GM19455 (cell line): ENCODE data around the gene CD248.
"Not testable (repeated sequence)": the region's sequence is repeated elsewhere in the genome, so short reads cannot be mapped to it uniquely, and the experiment has no call there.

Experiments
- ATAC-seq: cut with Tn5 transposase; IDR thresholded peaks from one replicate; pipeline ENCODE4 v1.9.1; 2021; ENCODE audit not compliant: unreplicated experiment

The CD248 gene

GRCh38 chr11:66316849-66317251 is at the start of gene CD248:
CD248 (minus strand) TSS chr11:66317044; CDS start chr11:66317027, 17 bp downstream.
- ATAC-seq: no peak

- no peak for ATAC-seq
These were observed 49.1 kb upstream of the CD248 start for GRCh38 chr11:66365711-66366619.

GRCh38 chr11:66365166-66365565 is 48.3 kb upstream of the CD248 start:
- no peak for ATAC-seq

GRCh38 chr11:66363805-66364535 is 47.1 kb upstream of the CD248 start:
- no peak for ATAC-seq

GRCh38 chr11:66363187-66363601 is 46.4 kb upstream of the CD248 start:
- no peak for ATAC-seq

GRCh38 chr11:66362481-66363147 is 45.8 kb upstream of the CD248 start:
- ATAC-seq: no peak

- ATAC-seq: no peak
These were observed 44.7 kb upstream of the CD248 start for GRCh38 chr11:66361502-66361941.

- ATAC-seq: no peak
These were observed 43.7 kb upstream of the CD248 start for GRCh38 chr11:66360406-66361073.

GRCh38 chr11:66359662-66360087 is 42.8 kb upstream of the CD248 start:
- ATAC-seq: no peak

- ATAC-seq: not testable (repeated sequence)
These were observed 33.9 kb upstream of the CD248 start for GRCh38 chr11:66350560-66351235.

- no peak for ATAC-seq
These were observed 32.2 kb upstream of the CD248 start for GRCh38 chr11:66349084-66349386.

- peak; percentile 43 for ATAC-seq
These were observed 30.8 kb upstream of the CD248 start, which contains the start of gene B4GAT1 for GRCh38 chr11:66347425-66348276. B4GAT1 (minus strand) TSS chr11:66347629; CDS start chr11:66347545, 84 bp downstream.

GRCh38 chr11:66346476-66347424 is 29.9 kb upstream of the CD248 start:
- ATAC-seq: no peak

- peak; percentile 1 for ATAC-seq
These were observed 28.4 kb upstream of the CD248 start for GRCh38 chr11:66345316-66345649.

- peak; percentile 66 for ATAC-seq
These were observed 27.9 kb upstream of the CD248 start, which contains the start of gene BRMS1 for GRCh38 chr11:66344550-66345315. BRMS1 (minus strand) TSS chr11:66345104; CDS start chr11:66342234, 2,870 bp downstream.

- ATAC-seq: no peak
These were observed 26.3 kb upstream of the CD248 start for GRCh38 chr11:66343176-66343575.

- ATAC-seq: no peak
These were observed 24.8 kb upstream of the CD248 start for GRCh38 chr11:66341502-66342126.
